Sigmoid colon (tissue), 4 donors: ENCODE measurements around the gene PDE6B.
"Not testable (repeated sequence)": the region's sequence is repeated elsewhere in the genome, so short reads cannot be mapped to it uniquely, and the experiment has no call there.

Experiments used
- CTCF ChIP-seq, 4 experiments: fragments of 450-650 bp in 3 of 4; fragments of 200-600 bp in 1 of 4; IDR thresholded peaks; one replicate each; pipeline ENCODE4 v1.5.1; 2016 to 2019; ENCODE audit warnings: antibody characterized with exemption in 4 of 4, mild to moderate bottlenecking in 3 of 4, moderate library complexity in 2 of 4
- POLR2A ChIP-seq, 2 donors: fragments of 450-650 bp; IDR thresholded peaks; one replicate each; pipeline ENCODE4 v1.6.1; 2016; ENCODE audit warnings: antibody characterized with exemption in 2 of 2, mild to moderate bottlenecking in 2 of 2, moderate library complexity in 2 of 2
- POLR2AphosphoS5 ChIP-seq, 4 donors: sonication (generic); formaldehyde crosslinking; IDR thresholded peaks; one replicate each; pipeline ENCODE4 v1.6.1; 2017; ENCODE audit warnings: antibody characterized with exemption in 4 of 4

DNA sequence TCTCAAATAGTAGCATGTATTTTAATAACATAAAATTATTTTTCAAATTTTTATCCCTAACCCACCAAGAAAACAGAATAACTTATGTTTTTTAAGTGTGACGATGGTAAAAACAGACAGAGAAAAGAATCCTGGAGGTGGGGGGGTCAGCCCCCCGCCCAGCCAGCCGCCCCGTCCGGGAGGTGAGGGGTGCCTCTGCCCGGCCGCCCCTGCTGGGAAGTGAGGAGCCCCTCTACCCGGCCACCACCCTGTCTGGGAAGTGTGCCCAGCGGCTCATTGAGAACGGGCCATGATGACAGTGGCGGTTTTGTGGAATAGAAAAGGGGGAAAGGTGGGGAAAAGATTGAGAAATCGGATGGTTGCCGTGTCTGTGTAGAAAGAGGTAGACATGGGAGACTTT is 33.2 kb upstream of the PDE6B start:
- not testable (repeated sequence) for TF ChIP-seq POLR2A, CTCF, POLR2AphosphoS5 (IDR thresholded peaks at IDR 0.05)
